GM12878 (cell line): ENCODE measurements around the gene KLF12. TPM values are rescaled to one million over a fixed set of nuclear protein-coding genes. Genes with fewer than 3 reads are reported as not detected.

Source experiments
- ATAC-seq: fragments of 200-7000 bp; cut with Tn5 transposase; 3 replicates; pipeline ENCODE4 v1.9.1; 2020; ENCODE audit warnings: mild to moderate bottlenecking, moderate library complexity
- BruUV-seq: library from RNA; stranded (reverse); fragments of 400-500 nt; replicated peaks from 2 replicates; lab custom pipeline; 2021; lab: Mats Ljungman, UMichigan
- CTCF ChIA-PET: fragments of 300-600 bp; sonication (Branson Sonifier 250); formaldehyde crosslinking; extraction: SDS; loops from one replicate; lab custom pipeline; 2021; ENCODE audit warnings: inconsistent platforms; lab: Yijun Ruan, JAX
- POLR2A ChIA-PET: fragments of 350-600 bp; formaldehyde crosslinking; extraction: SDS; loops from one replicate; lab custom pipeline; 2021; ENCODE audit warnings: inconsistent platforms; lab: Charles Lee
- RAD21 ChIA-PET: fragments of 300-600 bp; sonication (Branson Sonifier 250); formaldehyde crosslinking; loops from one replicate; lab custom pipeline; 2023; ENCODE audit warnings: antibody characterized with exemption; ENCODE audit not compliant: unreplicated experiment; lab: Charles Lee
- SMC1A ChIA-PET: fragments of 300-600 bp; sonication (Branson Sonifier 250); formaldehyde crosslinking; loops from one replicate; lab custom pipeline; 2023; ENCODE audit not compliant: unreplicated experiment, uncharacterized antibody; lab: Charles Lee
- DNase-seq: peaks from one replicate; pipeline ENCODE4 v3.0.0-alpha.2; 2011; ENCODE audit warnings: low read depth, low spot score
- FAIRE-seq: peaks from 3 replicates; lab custom pipeline; 2011; peaks lifted over from hg19 to GRCh38; lab: Jason Lieb, UNC
- H2AFZ ChIP-seq: 2 replicates; pipeline ENCODE4 v1.6.0; 2011; ENCODE audit warnings: low read depth, low read length, control low read depth; ENCODE audit not compliant: control insufficient read depth
- H3K27ac ChIP-seq: 2 replicates; pipeline ENCODE4 v1.5.1; 2011; ENCODE audit warnings: control low read depth; ENCODE audit not compliant: control insufficient read depth, insufficient read depth
- H3K27me3 ChIP-seq, 2 experiments: replicated peaks in 1 of 2; 2 replicates each; pipeline versions ENCODE4 v1.6.0 to v1.6.1; 2011; ENCODE audit warnings: low read length in 1 of 2; ENCODE audit not compliant: control insufficient read depth in 2 of 2, insufficient read depth in 2 of 2
- H3K36me3 ChIP-seq, 2 experiments: 2 replicates each; pipeline ENCODE4 v1.5.1; 2011; ENCODE audit warnings: low read length in 1 of 2; ENCODE audit not compliant: control insufficient read depth in 2 of 2, insufficient read depth in 2 of 2
- H3K4me1 ChIP-seq: 2 replicates; pipeline ENCODE4 v1.6.1; 2011; ENCODE audit warnings: mild to moderate bottlenecking, low read length, moderate library complexity, mixed read lengths; ENCODE audit not compliant: control insufficient read depth, insufficient read depth
- H3K4me2 ChIP-seq: 2 replicates; pipeline ENCODE4 v1.6.0; 2011; ENCODE audit warnings: control low read depth; ENCODE audit not compliant: control insufficient read depth, insufficient read depth
- H3K4me3 ChIP-seq: fragments of 200-600 bp; sonication (generic); 2 replicates; pipeline ENCODE4 v1.5.1; 2016
- H3K79me2 ChIP-seq: 2 replicates; pipeline ENCODE4 v1.6.0; 2011; ENCODE audit warnings: low read length; ENCODE audit not compliant: control insufficient read depth, insufficient read depth
- H3K9ac ChIP-seq: 2 replicates; pipeline ENCODE4 v1.8.0; 2011; ENCODE audit warnings: low read length, control low read depth, mixed read lengths; ENCODE audit not compliant: control insufficient read depth, insufficient read depth
- H3K9me3 ChIP-seq: replicated peaks from 3 replicates; pipeline ENCODE4 v1.5.1; 2011; ENCODE audit warnings: mild to moderate bottlenecking, low read length; ENCODE audit not compliant: control insufficient read depth, insufficient read depth
- H4K20me1 ChIP-seq: 2 replicates; pipeline ENCODE4 v1.6.0; 2011; ENCODE audit not compliant: control insufficient read depth, insufficient read depth
- CBX3 ChIP-seq: fragments of 200-600 bp; sonication (generic); IDR thresholded peaks from 2 replicates; pipeline ENCODE4 v1.6.1; 2016; ENCODE audit warnings: low read depth, borderline replicate concordance
- FOS ChIP-seq: IDR thresholded peaks from 3 replicates; pipeline ENCODE4 v1.6.1; 2011; ENCODE audit warnings: borderline replicate concordance; ENCODE audit not compliant: insufficient read length; ENCODE audit errors: extremely low read depth
- MTA3 ChIP-seq: IDR thresholded peaks from 2 replicates; pipeline ENCODE4 v1.6.1; 2012; ENCODE audit warnings: low read length, inconsistent platforms, borderline replicate concordance
- NR2C2 ChIP-seq: IDR thresholded peaks from 2 replicates; pipeline ENCODE4 v1.6.1; 2011; ENCODE audit warnings: borderline replicate concordance, low read depth; ENCODE audit not compliant: control insufficient read depth, insufficient read length
- SKIL ChIP-seq: fragments of 450-650 bp; IDR thresholded peaks from 2 replicates; pipeline ENCODE4 v1.6.1; 2017; ENCODE audit warnings: mild to moderate bottlenecking, low read depth, inconsistent platforms; ENCODE audit not compliant: poor library complexity, severe bottlenecking
- ZBTB33 ChIP-seq: fragments of 450-650 bp; IDR thresholded peaks from 2 replicates; pipeline ENCODE4 v1.6.1; 2017; ENCODE audit warnings: mild to moderate bottlenecking
- in situ Hi-C: fragments of 300-500 bp; cut with MboI; formaldehyde crosslinking; loops from 9 replicates; pipeline ENCODE4 v1.14.3; 2018; ENCODE audit warnings: mixed read lengths
- intact Hi-C: fragments of 100-400 bp; cut with micrococcal nuclease; formaldehyde crosslinking; loops from one replicate; pipeline ENCODE4 v1.14.2; 2022; ENCODE audit not compliant: unreplicated experiment
- polyA plus RNA-seq, 11 experiments: library from polyadenylated mRNA; depleted of rRNA in 4 of 11; unstranded in 6 of 11; stranded (reverse) in 5 of 11; fragments of >200 nt; fragmentation: Nextera tagmentation in 4 of 11; fragmentation: Illumina TruSeq in 1 of 11; extraction: Ambion mirVana in 4 of 11; extraction: Trizol in 1 of 11; gene quantifications; 1 replicate in 1 of 11; 2 replicates in 10 of 11; pipeline versions ENCODE4 v1.2.1 to v1.2.3, GENCODE V29; 2011 to 2016; ENCODE audit warnings: inconsistent platforms in 2 of 11, missing spikeins in 2 of 11, low read depth in 1 of 11
- total RNA-seq, 4 experiments: library from RNA; depleted of rRNA in 3 of 4; stranded (reverse); fragments of >200 nt in 3 of 4; fragmentation: Illumina TruSeq in 1 of 4; extraction: Trizol in 1 of 4; gene quantifications; 2 replicates each; pipeline versions ENCODE4 v1.2.1 to v1.2.3, GENCODE V29; 2013 to 2021
- TF ChIP-seq, protein P1 (sequence below): fragments of 450-650 bp; IDR thresholded peaks from 2 replicates; pipeline ENCODE4 v1.6.1; 2017; ENCODE audit warnings: antibody characterized with exemption, mild to moderate bottlenecking, moderate library complexity
- TF ChIP-seq, protein P2 (sequence below): IDR thresholded peaks from 2 replicates; pipeline ENCODE4 v1.6.1; 2012; ENCODE audit warnings: improper control_type of control experiment, low read depth, low read length; ENCODE audit not compliant: insufficient replicate concordance

The KLF12 gene
- total and polyA plus RNA-seq, 10 of the 15 experiments (the other 5 are each of a cell fraction or from before 2014, with no cell fraction given) = 0.11 to 11.4 (median 0.98) TPM

DNA sequence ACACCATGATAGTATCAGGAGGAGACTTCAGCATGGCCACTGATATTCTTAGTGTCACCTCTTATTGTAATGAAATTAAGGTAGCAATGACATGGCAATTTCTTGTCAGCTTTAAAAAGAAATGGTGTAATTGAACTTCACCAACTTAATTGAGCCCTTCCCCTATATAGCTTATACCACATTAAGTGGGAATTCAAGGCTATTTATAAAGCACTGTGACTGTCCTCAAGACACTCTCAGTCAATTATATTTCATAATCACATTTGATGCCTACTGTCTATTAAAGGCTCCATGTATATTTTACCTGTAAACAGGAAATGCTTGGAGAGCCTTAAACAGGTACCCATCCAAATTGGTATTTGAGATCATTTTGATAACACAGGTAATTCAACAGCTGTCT, 28.3 kb downstream of the KLF12 start:
- Histone ChIP-seq H3K4me2 (no peak overlapping the region), H4K20me1 (no peaks in the 10 kb centered on the region), H3K9ac (no peak overlapping the region), H3K9me3 (no peaks in the 10 kb centered on the region), H2AFZ (no peak overlapping the region), H3K27me3 (no peaks in the 10 kb centered on the region), H3K27ac (no peak overlapping the region), H3K36me3 (no peaks in the 10 kb centered on the region), H3K79me2 (no peaks in the 10 kb centered on the region), H3K4me3 (no peak overlapping the region), H3K4me1 (no peaks in the 10 kb centered on the region)
- ChIA-PET SMC1A (no interaction called here), CTCF (no interaction called here), POLR2A (interaction anchor here (1.5 kb wide), 1 partner anchor 19 kb away, joined by 3 read pairs; no protein-coding TSS in a partner anchor), RAD21 (no interaction called here)
- in situ Hi-C loops = no loop called here
- FAIRE-seq (no peak), ATAC-seq (no peak), DNase-seq (no peak)
- no TSS peak for BruUV-seq
- intact Hi-C loops = no loop called here
- no peak for TF ChIP-seq ZBTB33
- TF ChIP-seq, protein P1, sequence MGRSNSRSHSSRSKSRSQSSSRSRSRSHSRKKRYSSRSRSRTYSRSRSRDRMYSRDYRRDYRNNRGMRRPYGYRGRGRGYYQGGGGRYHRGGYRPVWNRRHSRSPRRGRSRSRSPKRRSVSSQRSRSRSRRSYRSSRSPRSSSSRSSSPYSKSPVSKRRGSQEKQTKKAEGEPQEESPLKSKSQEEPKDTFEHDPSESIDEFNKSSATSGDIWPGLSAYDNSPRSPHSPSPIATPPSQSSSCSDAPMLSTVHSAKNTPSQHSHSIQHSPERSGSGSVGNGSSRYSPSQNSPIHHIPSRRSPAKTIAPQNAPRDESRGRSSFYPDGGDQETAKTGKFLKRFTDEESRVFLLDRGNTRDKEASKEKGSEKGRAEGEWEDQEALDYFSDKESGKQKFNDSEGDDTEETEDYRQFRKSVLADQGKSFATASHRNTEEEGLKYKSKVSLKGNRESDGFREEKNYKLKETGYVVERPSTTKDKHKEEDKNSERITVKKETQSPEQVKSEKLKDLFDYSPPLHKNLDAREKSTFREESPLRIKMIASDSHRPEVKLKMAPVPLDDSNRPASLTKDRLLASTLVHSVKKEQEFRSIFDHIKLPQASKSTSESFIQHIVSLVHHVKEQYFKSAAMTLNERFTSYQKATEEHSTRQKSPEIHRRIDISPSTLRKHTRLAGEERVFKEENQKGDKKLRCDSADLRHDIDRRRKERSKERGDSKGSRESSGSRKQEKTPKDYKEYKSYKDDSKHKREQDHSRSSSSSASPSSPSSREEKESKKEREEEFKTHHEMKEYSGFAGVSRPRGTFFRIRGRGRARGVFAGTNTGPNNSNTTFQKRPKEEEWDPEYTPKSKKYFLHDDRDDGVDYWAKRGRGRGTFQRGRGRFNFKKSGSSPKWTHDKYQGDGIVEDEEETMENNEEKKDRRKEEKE = no peak
- no peak for TF ChIP-seq MTA3
- TF ChIP-seq, protein P2, sequence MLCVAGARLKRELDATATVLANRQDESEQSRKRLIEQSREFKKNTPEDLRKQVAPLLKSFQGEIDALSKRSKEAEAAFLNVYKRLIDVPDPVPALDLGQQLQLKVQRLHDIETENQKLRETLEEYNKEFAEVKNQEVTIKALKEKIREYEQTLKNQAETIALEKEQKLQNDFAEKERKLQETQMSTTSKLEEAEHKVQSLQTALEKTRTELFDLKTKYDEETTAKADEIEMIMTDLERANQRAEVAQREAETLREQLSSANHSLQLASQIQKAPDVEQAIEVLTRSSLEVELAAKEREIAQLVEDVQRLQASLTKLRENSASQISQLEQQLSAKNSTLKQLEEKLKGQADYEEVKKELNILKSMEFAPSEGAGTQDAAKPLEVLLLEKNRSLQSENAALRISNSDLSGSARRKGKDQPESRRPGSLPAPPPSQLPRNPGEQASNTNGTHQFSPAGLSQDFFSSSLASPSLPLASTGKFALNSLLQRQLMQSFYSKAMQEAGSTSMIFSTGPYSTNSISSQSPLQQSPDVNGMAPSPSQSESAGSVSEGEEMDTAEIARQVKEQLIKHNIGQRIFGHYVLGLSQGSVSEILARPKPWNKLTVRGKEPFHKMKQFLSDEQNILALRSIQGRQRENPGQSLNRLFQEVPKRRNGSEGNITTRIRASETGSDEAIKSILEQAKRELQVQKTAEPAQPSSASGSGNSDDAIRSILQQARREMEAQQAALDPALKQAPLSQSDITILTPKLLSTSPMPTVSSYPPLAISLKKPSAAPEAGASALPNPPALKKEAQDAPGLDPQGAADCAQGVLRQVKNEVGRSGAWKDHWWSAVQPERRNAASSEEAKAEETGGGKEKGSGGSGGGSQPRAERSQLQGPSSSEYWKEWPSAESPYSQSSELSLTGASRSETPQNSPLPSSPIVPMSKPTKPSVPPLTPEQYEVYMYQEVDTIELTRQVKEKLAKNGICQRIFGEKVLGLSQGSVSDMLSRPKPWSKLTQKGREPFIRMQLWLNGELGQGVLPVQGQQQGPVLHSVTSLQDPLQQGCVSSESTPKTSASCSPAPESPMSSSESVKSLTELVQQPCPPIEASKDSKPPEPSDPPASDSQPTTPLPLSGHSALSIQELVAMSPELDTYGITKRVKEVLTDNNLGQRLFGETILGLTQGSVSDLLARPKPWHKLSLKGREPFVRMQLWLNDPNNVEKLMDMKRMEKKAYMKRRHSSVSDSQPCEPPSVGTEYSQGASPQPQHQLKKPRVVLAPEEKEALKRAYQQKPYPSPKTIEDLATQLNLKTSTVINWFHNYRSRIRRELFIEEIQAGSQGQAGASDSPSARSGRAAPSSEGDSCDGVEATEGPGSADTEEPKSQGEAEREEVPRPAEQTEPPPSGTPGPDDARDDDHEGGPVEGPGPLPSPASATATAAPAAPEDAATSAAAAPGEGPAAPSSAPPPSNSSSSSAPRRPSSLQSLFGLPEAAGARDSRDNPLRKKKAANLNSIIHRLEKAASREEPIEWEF = no peak
- TF ChIP-seq CBX3 = no peak
- no peak for TF ChIP-seq SKIL
- TF ChIP-seq FOS = no peak
- no peak for TF ChIP-seq NR2C2
